ENCODE results near the gene TMEM167A. TPM values are rescaled to one million over a fixed set of nuclear protein-coding genes. Genes with fewer than 3 reads are reported as not detected.

TMEM167A gene
- total RNA-seq, 1 experiment from 2014 or later: 139 TPM

DNA sequence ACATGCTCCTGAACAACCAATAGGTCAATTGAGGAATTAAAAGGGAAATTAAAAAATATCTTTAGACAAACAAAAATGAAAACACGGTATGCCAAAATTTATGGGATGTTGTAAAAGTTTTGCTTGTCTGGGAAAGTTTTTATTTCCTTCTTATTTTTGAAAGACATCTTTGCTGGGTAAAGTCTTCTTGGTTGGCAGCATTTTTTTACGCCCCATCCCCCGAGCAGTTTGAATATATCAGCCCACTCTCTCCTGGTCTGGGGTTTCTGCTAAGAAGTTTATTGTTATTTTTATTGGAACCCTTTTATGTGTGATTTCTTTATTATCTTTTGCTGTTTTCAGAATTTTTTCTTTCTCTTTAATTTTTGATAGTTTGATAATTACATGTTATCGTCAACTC lies 16.5 kb upstream of the TMEM167A start:
- no CpG with 5 or more reads among the region's 4 CpGs for WGBS (ENCODE audit: extremely low coverage, insufficient read length, low lambda C conversion rate)

More for the DNA sequence above, 16.5 kb upstream of the TMEM167A start:
- no peak overlapping the region for H3K56ac ChIP-seq (ENCODE audit: insufficient read length, low read depth, low read length)
- H3K79me2 ChIP-seq (ENCODE audit: insufficient read depth, low read length): no peaks in the 10 kb centered on the region
- H4K91ac ChIP-seq (ENCODE audit: insufficient read length, low read depth, low read length): no peak overlapping the region
- no peak overlapping the region for H3K27ac Mint-ChIP-seq
- no peak overlapping the region for H2BK20ac ChIP-seq (ENCODE audit: low read depth, low read length, poor library complexity, severe bottlenecking)
- H3K27ac ChIP-seq (ENCODE audit: insufficient read length, low read depth, low read length): no peak overlapping the region
- no peak for DNase-seq
- H3K4me3 Mint-ChIP-seq: no peak overlapping the region
- H3K4me2 ChIP-seq (ENCODE audit: insufficient read depth, insufficient read length, low read length): no peak overlapping the region
- TF ChIP-seq, protein P1, sequence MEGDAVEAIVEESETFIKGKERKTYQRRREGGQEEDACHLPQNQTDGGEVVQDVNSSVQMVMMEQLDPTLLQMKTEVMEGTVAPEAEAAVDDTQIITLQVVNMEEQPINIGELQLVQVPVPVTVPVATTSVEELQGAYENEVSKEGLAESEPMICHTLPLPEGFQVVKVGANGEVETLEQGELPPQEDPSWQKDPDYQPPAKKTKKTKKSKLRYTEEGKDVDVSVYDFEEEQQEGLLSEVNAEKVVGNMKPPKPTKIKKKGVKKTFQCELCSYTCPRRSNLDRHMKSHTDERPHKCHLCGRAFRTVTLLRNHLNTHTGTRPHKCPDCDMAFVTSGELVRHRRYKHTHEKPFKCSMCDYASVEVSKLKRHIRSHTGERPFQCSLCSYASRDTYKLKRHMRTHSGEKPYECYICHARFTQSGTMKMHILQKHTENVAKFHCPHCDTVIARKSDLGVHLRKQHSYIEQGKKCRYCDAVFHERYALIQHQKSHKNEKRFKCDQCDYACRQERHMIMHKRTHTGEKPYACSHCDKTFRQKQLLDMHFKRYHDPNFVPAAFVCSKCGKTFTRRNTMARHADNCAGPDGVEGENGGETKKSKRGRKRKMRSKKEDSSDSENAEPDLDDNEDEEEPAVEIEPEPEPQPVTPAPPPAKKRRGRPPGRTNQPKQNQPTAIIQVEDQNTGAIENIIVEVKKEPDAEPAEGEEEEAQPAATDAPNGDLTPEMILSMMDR (conservative IDR thresholded peaks at IDR 0.05): no peak
- no peaks in the 10 kb centered on the region for H4K20me1 ChIP-seq (ENCODE audit: control insufficient read depth, insufficient read depth, insufficient read length)
- no peak overlapping the region for H3T11ph ChIP-seq (ENCODE audit: low read length)
- no peak overlapping the region for H4K5ac ChIP-seq (ENCODE audit: insufficient read length, low read depth, low read length)
- peaks cover 23 to 44% (median 30%) of the 10 kb centered on the region in 3 experiments for H3K36me3 Mint-ChIP-seq (ENCODE audit: insufficient read depth in 1 of 3, low read depth in 3 of 3)
- H3K27me3 Mint-ChIP-seq (ENCODE audit: low read depth): no peaks in the 10 kb centered on the region
- H3K18ac ChIP-seq (ENCODE audit: insufficient read length, low read depth, low read length): no peak overlapping the region
- H3K4me1 Mint-ChIP-seq: peaks cover 0 to under 1% of the 10 kb centered on the region in 2 experiments; a peak in 1 of 4 replicates
- H2AFZ ChIP-seq (ENCODE audit: low read length): no peak overlapping the region
- no peak overlapping the region for H3K23ac ChIP-seq (ENCODE audit: insufficient read length, low read depth, low read length)
- H3K9me3 Mint-ChIP-seq: peaks cover 29 to 41% of the 10 kb centered on the region in 2 experiments
- no peak overlapping the region for H3K4ac ChIP-seq (ENCODE audit: low read depth, low read length)
- no peak overlapping the region for H2BK120ac ChIP-seq (ENCODE audit: low read depth, low read length, poor library complexity, severe bottlenecking)
- H3K9ac ChIP-seq (ENCODE audit: extremely low read depth, insufficient read length, low read length): no peak overlapping the region
- H2BK15ac ChIP-seq (ENCODE audit: low read depth, low read length): no peak overlapping the region
- H2AK5ac ChIP-seq (ENCODE audit: insufficient read length, low read length): no peak overlapping the region
- no peaks in the 10 kb centered on the region for H3K4me1 ChIP-seq (ENCODE audit: insufficient read depth, low read length)
- no peaks in the 10 kb centered on the region for H3K9me3 ChIP-seq (ENCODE audit: control insufficient read depth, low read depth, low read length)
- H2BK12ac ChIP-seq (ENCODE audit: insufficient read length, low read depth, low read length): no peak overlapping the region
- H3K79me1 ChIP-seq (ENCODE audit: insufficient read depth, low read depth, low read length, poor library complexity, severe bottlenecking): no peaks in the 10 kb centered on the region
- no peaks in the 10 kb centered on the region for H3K27me3 ChIP-seq (ENCODE audit: insufficient read depth, low read length)
- no peaks in the 10 kb centered on the region for H3K23me2 ChIP-seq (ENCODE audit: insufficient read length, low read depth, low read length, poor library complexity, severe bottlenecking)
- no peak overlapping the region for H4K8ac ChIP-seq (replicated peaks; ENCODE audit: insufficient read length, low read depth, low read length)
- no peak overlapping the region for H3K14ac ChIP-seq (ENCODE audit: insufficient read depth, low read length)
- no peak overlapping the region for H2BK5ac ChIP-seq (ENCODE audit: insufficient read length, low read length)
